ENCODE data around the gene CFAP46. TPM values are rescaled to one million over a fixed set of nuclear protein-coding genes. Genes with fewer than 3 reads are reported as not detected.

CFAP46 gene
- total RNA-seq, 1 donor from 2014 or later: 5.2 TPM

GRCh38 chr10:132945894-132946255 lies 3.5 kb upstream of the CFAP46 start:
- Mint-ChIP-seq H3K4me1 (ENCODE audit: low read depth, unreplicated experiment) (peaks cover 3% of the 10 kb centered on the region), H3K4me3 (ENCODE audit: unreplicated experiment) (no peak overlapping the region), H3K27ac (ENCODE audit: unreplicated experiment) (no peak overlapping the region), H3K27me3 (ENCODE audit: unreplicated experiment) (peaks cover 12% of the 10 kb centered on the region), H3K9me3 (ENCODE audit: unreplicated experiment) (peaks cover 5% of the 10 kb centered on the region), H3K36me3 (ENCODE audit: unreplicated experiment) (peaks cover 5% of the 10 kb centered on the region)
- no peak for DNase-seq
- no peak for TF ChIP-seq CTCF (IDR thresholded peaks at IDR 0.05; ENCODE audit: partially characterized antibody, unreplicated experiment)

GRCh38 chr10:132945125-132945893 lies 2.9 kb upstream of the CFAP46 start:
- H3K27ac Mint-ChIP-seq (ENCODE audit: unreplicated experiment): no peak overlapping the region
- DNase-seq: no peak
- H3K4me1 Mint-ChIP-seq (ENCODE audit: low read depth, unreplicated experiment): peaks cover 7% of the 10 kb centered on the region
- no peak for TF ChIP-seq CTCF (IDR thresholded peaks at IDR 0.05; ENCODE audit: partially characterized antibody, unreplicated experiment)
- no peak overlapping the region for H3K4me3 Mint-ChIP-seq (ENCODE audit: unreplicated experiment)
- peaks cover 12% of the 10 kb centered on the region for H3K27me3 Mint-ChIP-seq (ENCODE audit: unreplicated experiment)
- H3K36me3 Mint-ChIP-seq (ENCODE audit: unreplicated experiment): peaks cover 5% of the 10 kb centered on the region
- H3K9me3 Mint-ChIP-seq (ENCODE audit: unreplicated experiment): peaks cover 5% of the 10 kb centered on the region

GRCh38 chr10:132944510-132944909 lies 2.1 kb upstream of the CFAP46 start:
- TF ChIP-seq CTCF (IDR thresholded peaks at IDR 0.05; ENCODE audit: partially characterized antibody, unreplicated experiment): no peak
- H3K27me3 Mint-ChIP-seq (ENCODE audit: unreplicated experiment): peaks cover 12% of the 10 kb centered on the region
- no peak for DNase-seq
- H3K4me1 Mint-ChIP-seq (ENCODE audit: low read depth, unreplicated experiment): peaks cover 7% of the 10 kb centered on the region
- no peak overlapping the region for H3K27ac Mint-ChIP-seq (ENCODE audit: unreplicated experiment)
- peaks cover 6% of the 10 kb centered on the region for H3K9me3 Mint-ChIP-seq (ENCODE audit: unreplicated experiment)
- no peak overlapping the region for H3K4me3 Mint-ChIP-seq (ENCODE audit: unreplicated experiment)
- peaks cover 5% of the 10 kb centered on the region for H3K36me3 Mint-ChIP-seq (ENCODE audit: unreplicated experiment)

GRCh38 chr10:132943791-132944404 lies 1.5 kb upstream of the CFAP46 start:
- TF ChIP-seq CTCF (IDR thresholded peaks at IDR 0.05; ENCODE audit: partially characterized antibody, unreplicated experiment): no peak
- peaks cover 5% of the 10 kb centered on the region for H3K36me3 Mint-ChIP-seq (ENCODE audit: unreplicated experiment)

More at GRCh38 chr10:132943791-132944404, 1.5 kb upstream of the CFAP46 start:
- Mint-ChIP-seq H3K9me3 (ENCODE audit: unreplicated experiment) (peaks cover 6% of the 10 kb centered on the region), H3K27me3 (ENCODE audit: unreplicated experiment) (peaks cover 12% of the 10 kb centered on the region), H3K4me1 (ENCODE audit: low read depth, unreplicated experiment) (peaks cover 9% of the 10 kb centered on the region), H3K4me3 (ENCODE audit: unreplicated experiment) (no peak overlapping the region), H3K27ac (ENCODE audit: unreplicated experiment) (peak overlapping the region; percentile 11)
- DNase-seq: no peak

Measured in glutamatergic neuron (in vitro differentiated cells).